GM12878 (cell line): Measurements from ENCODE around the gene SLC25A42. TPM values are rescaled to one million over a fixed set of nuclear protein-coding genes. Genes with fewer than 3 reads are reported as not detected.

ENCODE experiments used
- BCL11A ChIP-seq: IDR thresholded peaks from 2 replicates; pipeline ENCODE4 v1.6.1; 2011; ENCODE audit warnings: low read depth, low read length
- CHD2 ChIP-seq: IDR thresholded peaks from 2 replicates; pipeline ENCODE4 v1.6.1; 2011; ENCODE audit warnings: low read depth, low read length, improper control_type of control experiment, borderline replicate concordance
- CREM ChIP-seq: IDR thresholded peaks from 2 replicates; pipeline ENCODE4 v1.6.1; 2014; ENCODE audit warnings: antibody characterized with exemption, low read depth
- E2F4 ChIP-seq: IDR thresholded peaks from 2 replicates; pipeline ENCODE4 v1.6.1; 2012; ENCODE audit warnings: low read depth, low read length, improper control_type of control experiment
- ETV6 ChIP-seq, 2 experiments: fragments of 450-650 bp in 1 of 2; IDR thresholded peaks in 1 of 2; conservative IDR thresholded peaks in 1 of 2; 2 replicates each; pipeline ENCODE4 v1.6.1; 2014; ENCODE audit warnings: antibody characterized with exemption in 1 of 2, borderline replicate concordance in 1 of 2, low read depth in 1 of 2, mild to moderate bottlenecking in 1 of 2, moderate library complexity in 1 of 2
- HDAC2 ChIP-seq: fragments of 200-600 bp; sonication (generic); IDR thresholded peaks from 2 replicates; pipeline ENCODE4 v1.6.1; 2017
- IRF5 ChIP-seq: fragments of 450-650 bp; IDR thresholded peaks from 2 replicates; pipeline ENCODE4 v1.6.1; 2017; ENCODE audit warnings: borderline replicate concordance
- MEF2B ChIP-seq: fragments of 450-650 bp; IDR thresholded peaks from 2 replicates; pipeline ENCODE4 v1.6.1; 2018; ENCODE audit warnings: mild to moderate bottlenecking, moderate library complexity; ENCODE audit not compliant: partially characterized antibody, poor library complexity, severe bottlenecking
- MTA3 ChIP-seq: IDR thresholded peaks from 2 replicates; pipeline ENCODE4 v1.6.1; 2012; ENCODE audit warnings: low read length, inconsistent platforms, borderline replicate concordance
- NFIC ChIP-seq: IDR thresholded peaks from 2 replicates; pipeline ENCODE4 v1.6.1; 2012; ENCODE audit warnings: low read depth, mild to moderate bottlenecking, inconsistent platforms, low read length, moderate library complexity
- SMAD1 ChIP-seq: fragments of 450-650 bp; IDR thresholded peaks from 2 replicates; pipeline ENCODE4 v1.6.1; 2018; ENCODE audit warnings: mild to moderate bottlenecking, low read depth; ENCODE audit not compliant: partially characterized antibody
- ZBTB11 ChIP-seq: fragments of 450-650 bp; formaldehyde crosslinking; IDR thresholded peaks from 2 replicates; pipeline ENCODE4 v1.5.0; 2022; ENCODE audit warnings: mild to moderate bottlenecking, missing genetic modification characterization
- ZNF592 ChIP-seq: fragments of 450-650 bp; IDR thresholded peaks from 2 replicates; pipeline ENCODE4 v1.6.1; 2017; ENCODE audit warnings: mild to moderate bottlenecking, moderate library complexity
- ZNF622 ChIP-seq: fragments of 450-650 bp; IDR thresholded peaks from 2 replicates; pipeline ENCODE4 v1.6.1; 2017; ENCODE audit warnings: mild to moderate bottlenecking, inconsistent platforms
- ZZZ3 ChIP-seq: IDR thresholded peaks from 2 replicates; pipeline ENCODE4 v1.6.1; 2011; ENCODE audit warnings: low read depth; ENCODE audit not compliant: control insufficient read depth, insufficient read length
- polyA plus RNA-seq, 11 experiments: library from polyadenylated mRNA; depleted of rRNA in 4 of 11; unstranded in 6 of 11; stranded (reverse) in 5 of 11; fragments of >200 nt; fragmentation: Nextera tagmentation in 4 of 11; fragmentation: Illumina TruSeq in 1 of 11; extraction: Ambion mirVana in 4 of 11; extraction: Trizol in 1 of 11; gene quantifications; 1 replicate in 1 of 11; 2 replicates in 10 of 11; pipeline versions ENCODE4 v1.2.1 to v1.2.3, GENCODE V29; 2011 to 2016; ENCODE audit warnings: inconsistent platforms in 2 of 11, missing spikeins in 2 of 11, low read depth in 1 of 11
- total RNA-seq, 4 experiments: library from RNA; depleted of rRNA in 3 of 4; stranded (reverse); fragments of >200 nt in 3 of 4; fragmentation: Illumina TruSeq in 1 of 4; extraction: Trizol in 1 of 4; gene quantifications; 2 replicates each; pipeline versions ENCODE4 v1.2.1 to v1.2.3, GENCODE V29; 2013 to 2021
- TF ChIP-seq, protein P1 (sequence below): IDR thresholded peaks from 2 replicates; pipeline ENCODE4 v1.6.1; 2012; ENCODE audit warnings: low read depth, low read length, improper control_type of control experiment
- TF ChIP-seq, protein P2 (sequence below): IDR thresholded peaks from 2 replicates; pipeline ENCODE4 v1.6.1; 2011; ENCODE audit warnings: low read depth, mild to moderate bottlenecking, low read length, moderate library complexity, borderline replicate concordance; ENCODE audit errors: extremely low read depth

Gene SLC25A42
- total and polyA plus RNA-seq, 10 of the 15 experiments (the other 5 are each of a cell fraction or from before 2014, with no cell fraction given): 0.24 to 19.2 (median 9.6) TPM

GRCh38 chr19:19033426-19034203 is 30.2 kb upstream of the SLC25A42 start, which contains the start of the genes ARMC6 and SUGP2 (continued):
- no peak for TF ChIP-seq SMAD1
- TF ChIP-seq MTA3: no peak
- TF ChIP-seq ZBTB11 (CRISPR knock-in tag): no peak
- TF ChIP-seq E2F4: no peak
- TF ChIP-seq ZNF592: no peak
- peak; percentile 87; the same call in 1 of the 2 replicates for TF ChIP-seq HDAC2
- TF ChIP-seq, protein P1, sequence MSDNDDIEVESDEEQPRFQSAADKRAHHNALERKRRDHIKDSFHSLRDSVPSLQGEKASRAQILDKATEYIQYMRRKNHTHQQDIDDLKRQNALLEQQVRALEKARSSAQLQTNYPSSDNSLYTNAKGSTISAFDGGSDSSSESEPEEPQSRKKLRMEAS: peak; percentile 95
- TF ChIP-seq ETV6 (conservative IDR thresholded peaks at IDR 0.05 in 1 of 2, IDR thresholded peaks at IDR 0.05 in 1 of 2; ENCODE audit: borderline replicate concordance in 1 of 2, low read depth in 1 of 2): no peak
- no peak for TF ChIP-seq NFIC
- TF ChIP-seq IRF5: no peak
- peak; percentile 43 for TF ChIP-seq MEF2B
- TF ChIP-seq CREM: no peak
- no peak for TF ChIP-seq BCL11A
- TF ChIP-seq CHD2: peak; percentile 66
- no peak for TF ChIP-seq ZNF622
- TF ChIP-seq, protein P2, sequence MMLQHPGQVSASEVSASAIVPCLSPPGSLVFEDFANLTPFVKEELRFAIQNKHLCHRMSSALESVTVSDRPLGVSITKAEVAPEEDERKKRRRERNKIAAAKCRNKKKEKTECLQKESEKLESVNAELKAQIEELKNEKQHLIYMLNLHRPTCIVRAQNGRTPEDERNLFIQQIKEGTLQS: peak; percentile 74; the same call in 1 of the 2 replicates
- no peak for TF ChIP-seq ZZZ3
